Stimulated activated naive CD4-positive, alpha-beta T cell (primary cell): ENCODE data around the gene FBL.

Experiments
- DNase-seq, 6 experiments: peaks; one replicate each; lab custom pipeline; 2025; lab: John Stamatoyannopoulos, UW

Gene FBL

DNA sequence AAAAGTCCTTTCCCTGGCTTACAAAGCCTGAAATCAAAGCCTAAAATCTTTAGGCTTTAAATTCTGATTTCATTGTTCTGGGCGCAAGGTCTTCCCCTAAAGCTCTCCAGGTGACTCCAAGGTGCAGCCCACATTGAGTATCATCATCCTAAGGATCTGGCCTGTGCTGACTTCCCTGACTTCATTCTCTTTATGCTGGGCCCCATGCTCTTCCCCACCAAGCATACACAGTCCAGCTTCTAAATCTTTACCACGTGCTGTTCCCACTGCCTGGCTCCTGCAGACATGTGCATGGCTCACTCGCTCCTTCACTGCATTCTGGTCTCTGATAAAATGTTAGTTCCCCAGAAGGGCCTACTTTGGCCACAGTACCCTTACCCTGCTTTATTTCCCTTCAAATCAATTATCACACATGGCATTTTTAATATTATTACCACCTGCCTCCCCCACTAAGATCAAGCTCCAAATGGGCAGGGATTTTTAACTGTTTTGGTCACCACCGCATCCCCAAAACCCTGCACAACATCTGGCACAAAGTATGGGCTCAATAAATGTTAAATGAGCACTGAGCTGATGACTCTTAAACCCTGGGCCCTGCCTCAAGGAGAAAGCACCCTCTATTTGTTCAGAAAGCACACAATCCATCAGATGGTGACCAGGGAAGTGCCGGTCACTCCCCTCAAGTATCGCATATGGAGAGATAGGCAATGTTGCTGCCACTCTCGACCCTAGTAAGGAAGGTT, 3.3 kb downstream of the FBL start:
- no peak for DNase-seq

GRCh38 chr19:39841041-39841440, 5.1 kb downstream of the FBL start:
- no peak for DNase-seq

DNA sequence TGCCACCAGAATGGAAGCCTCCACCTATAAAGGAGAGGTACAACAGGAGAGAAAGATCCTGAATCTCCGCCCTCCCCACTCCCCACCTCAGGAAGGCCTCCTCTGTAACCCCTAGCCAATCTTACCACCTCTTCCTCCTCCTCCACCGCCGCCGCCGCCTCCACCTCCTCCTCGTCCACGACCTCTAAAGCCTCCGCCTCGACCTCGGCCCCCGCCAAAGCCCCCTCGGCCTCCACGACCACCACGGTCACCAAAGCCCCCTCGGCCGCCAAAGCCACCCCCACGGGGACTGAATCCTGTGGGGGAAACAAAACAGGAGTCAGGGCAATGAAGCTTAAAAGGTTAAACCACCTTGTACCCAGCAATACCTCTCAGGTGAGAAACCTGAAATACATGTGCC, 5.7 kb downstream of the FBL start:
- DNase-seq: no peak

- no peak for DNase-seq
Observed at GRCh38 chr19:39839678-39840327, 6.4 kb downstream of the FBL start.

DNA sequence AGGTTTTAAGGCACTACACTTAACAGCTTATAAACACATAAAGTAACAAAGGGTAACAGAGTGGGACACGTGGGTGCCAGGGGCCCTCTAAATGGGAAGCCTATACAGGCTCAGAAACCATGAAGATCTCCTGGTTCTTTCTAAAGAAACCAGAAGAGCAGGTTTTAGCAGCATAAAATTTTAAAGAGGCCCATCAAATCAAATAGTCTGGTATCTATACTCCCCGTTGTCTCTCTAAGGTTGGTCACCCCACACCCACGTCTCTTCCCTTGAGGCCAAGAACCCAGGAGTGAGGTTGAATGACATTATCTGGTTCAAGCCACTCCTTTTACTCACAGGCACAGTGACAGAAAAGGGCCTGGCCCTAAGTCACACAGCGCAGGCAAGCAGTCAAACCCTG, 7.6 kb downstream of the FBL start:
- DNase-seq: no peak

GRCh38 chr19:39837978-39838377, 8.2 kb downstream of the FBL start:
- no peak for DNase-seq

- DNase-seq: no peak
Observed at GRCh38 chr19:39834287-39834841, 11.8 kb downstream of the FBL start.

DNA sequence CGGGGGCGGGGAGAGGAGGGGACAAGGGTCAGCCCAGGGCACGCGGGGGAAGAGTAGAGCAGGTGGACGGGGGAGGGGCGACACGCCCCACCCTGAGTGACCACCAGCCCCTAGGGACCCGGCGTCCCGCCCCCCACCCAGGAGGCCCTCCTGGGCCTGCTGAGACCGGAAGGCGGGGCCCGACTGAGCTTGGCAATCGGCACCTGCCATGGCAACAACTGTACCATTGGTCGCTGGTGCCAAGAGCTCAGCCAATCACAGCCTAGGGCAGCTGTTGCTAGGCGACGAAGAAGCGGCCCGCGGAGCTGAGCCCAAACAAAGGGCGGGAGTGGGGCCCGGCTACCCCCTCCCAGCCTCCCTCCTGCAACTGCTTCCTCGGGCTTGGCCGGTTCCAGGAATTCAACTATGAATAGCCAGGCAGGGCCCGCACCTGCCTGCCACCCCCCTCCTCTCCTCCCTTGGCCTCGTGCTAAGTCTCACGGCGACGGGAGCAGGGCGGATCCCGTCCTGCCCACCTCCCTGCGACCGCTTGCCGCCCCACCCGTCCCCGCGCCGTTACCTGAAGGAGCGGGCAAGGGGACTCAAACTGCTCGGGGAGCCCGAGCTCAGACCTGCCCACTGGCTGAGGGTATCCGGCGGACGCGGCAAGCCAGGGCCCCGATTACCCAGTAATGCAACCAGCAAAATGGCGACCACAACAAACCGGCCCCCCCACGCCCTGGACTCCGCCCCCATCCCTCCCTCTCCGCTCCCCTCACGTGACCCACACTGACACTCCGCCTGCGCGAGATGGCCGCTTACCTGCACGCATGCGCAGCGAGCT, 12.5 kb downstream of the FBL start, which contains the start of gene DYRK1B:
Gene DYRK1B, minus strand, starts transcription at position 699 of the 823 bp plus-strand sequence. CDS start 2,295 bp downstream, outside the sequence.
- peak; percentile 95 to 98 (median 98) for DNase-seq

DNA sequence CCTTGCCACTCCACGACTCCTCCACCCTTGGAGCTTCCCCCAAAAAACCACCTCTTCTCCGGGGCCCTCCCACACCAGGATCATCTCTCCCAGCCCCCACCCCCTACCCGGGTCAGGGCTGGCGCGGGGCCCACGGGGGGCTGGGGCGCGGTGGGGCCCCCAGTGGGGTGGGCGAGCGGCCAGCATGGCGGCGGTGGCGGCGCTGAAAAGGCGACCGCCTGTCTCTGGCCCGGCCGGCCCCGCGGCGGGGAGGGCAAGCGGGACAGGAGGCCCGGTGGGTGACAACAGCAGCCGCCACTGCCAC, 13.1 kb downstream of the FBL start:
- no peak for DNase-seq

DNA sequence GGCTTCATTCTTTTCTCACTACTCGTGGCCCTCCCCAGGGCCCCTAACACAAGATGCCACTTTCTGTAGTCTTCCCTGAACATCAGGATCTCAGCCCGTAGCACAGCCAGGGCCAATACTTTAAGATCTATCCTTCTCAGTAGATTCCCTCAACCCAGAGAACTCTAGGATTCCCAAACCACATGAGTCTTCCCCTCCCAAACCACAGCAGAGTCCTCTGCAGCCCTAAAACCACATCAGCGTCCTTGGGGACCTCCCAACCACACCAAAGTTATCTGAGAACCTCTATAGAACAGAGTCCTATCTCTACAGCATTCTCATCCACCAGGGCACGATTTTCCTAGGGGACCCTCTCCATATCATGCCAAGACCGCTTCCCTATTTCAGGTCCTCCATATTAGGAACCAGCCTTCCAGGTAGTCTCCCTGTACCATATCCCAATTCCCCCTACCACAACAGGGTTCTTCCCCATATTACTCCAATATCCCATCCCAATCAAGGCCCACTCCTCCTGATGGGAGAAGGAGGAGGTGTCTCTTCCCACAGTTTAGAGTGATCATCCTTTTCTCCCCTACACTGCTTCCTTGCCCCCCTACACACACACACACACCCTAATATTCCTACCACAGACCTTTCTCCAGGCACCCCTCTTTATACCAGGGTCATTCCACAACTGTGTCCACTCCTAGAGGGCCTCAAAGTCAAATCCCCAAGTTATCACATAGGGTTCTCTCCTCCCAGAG, 13.7 kb downstream of the FBL start:
- DNase-seq: peak in 2 of 6 experiments; percentile 16

DNA sequence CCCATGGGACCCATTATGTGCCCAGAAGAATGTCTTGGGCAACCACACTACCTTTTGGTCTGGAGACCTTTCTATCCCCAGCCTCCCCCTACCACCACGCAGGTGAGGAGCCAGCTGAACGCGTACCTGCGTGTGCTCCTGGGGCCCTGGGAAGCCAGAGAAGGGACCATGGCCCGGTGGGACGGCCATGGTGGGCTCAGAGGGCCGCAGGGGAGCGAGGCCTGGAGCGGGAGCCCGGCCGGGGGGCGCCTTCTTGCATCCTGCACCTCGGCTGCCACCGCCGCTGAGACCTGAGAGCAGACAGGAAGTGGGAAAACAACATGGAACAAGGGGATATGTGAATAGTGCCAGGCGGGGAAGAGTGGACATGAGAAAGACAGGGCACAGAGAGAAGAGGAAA, 14.5 kb downstream of the FBL start:
- DNase-seq: no peak

- DNase-seq: no peak
Observed at GRCh38 chr19:39830847-39831246, 15.3 kb downstream of the FBL start.

GRCh38 chr19:39830406-39830805, 15.8 kb downstream of the FBL start:
- DNase-seq: no peak

DNA sequence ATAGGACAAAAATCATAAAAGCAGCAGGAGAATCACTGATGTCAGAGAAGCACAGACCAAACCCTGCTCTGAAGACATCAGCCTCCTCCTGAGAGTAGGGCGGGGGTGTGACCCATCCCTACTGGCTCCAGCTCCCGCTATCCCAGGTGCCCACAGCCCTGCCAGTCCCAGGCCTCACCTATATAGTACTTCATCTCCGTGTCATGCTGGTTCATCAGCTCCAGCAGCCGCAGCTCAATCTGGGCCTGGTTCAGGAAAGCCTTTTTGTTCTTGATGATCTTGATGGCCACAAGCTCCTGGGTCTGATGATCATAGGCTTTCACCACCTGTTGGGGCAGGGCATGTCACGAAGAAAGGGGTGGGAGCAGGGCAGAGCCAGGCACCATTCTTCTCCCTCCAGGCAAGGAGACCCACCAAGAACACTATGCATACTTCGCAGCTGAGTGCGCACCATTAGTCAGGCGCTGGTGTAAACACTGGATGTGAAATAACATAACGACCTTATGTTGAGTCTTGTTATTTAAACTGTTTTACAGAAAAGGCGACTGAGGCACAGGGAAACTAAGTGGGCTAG, 16.4 kb downstream of the FBL start:
- DNase-seq: no peak

DNA sequence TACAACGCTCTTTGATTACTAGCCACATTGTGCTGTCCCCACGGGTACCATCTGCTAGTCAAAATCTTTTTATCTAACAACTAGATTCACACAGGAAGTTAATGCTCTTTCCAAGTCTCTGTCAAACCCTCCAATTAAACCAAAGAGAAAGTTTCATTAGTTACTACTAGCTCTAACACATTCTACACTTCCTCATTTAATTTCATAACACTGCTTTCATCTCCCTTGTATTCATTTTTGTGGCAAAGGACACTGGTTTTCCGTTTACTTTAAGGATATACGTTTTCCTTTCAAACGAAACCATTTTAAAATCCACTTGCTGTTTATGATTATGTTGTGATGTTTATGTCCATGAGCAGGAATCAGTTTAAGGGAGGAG, 17.5 kb downstream of the FBL start:
- DNase-seq: no peak

DNA sequence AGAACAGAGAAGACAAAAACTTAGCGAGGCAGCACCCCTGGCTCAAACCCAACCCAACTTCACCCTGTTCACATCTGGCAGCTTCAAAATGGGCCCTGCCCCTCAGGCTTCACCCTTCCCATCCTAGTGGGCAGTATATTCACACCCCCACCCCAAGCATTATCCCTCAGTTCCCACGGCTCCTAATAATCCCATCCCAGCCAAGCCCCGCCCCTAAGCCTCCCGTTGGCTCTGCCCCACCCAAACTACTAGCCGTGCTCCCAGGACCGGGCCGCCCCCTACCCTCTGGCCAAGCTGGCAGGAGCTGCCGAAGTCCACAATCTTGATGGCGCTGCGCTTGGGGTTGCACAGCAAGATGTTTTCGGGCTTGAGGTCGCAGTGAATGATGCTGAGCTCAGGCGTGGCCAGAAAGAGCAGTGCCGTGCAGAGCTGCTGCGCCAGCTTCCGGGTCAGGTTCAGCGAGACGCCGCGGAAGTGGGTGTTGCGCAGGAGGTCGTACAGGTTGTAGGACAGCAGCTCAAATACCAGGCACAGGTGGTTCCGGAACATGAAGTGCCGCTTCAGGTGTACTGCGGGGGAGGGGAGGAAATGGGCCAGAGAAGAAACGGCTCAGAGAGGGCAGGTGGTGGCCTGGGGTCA, 18.0 kb downstream of the FBL start:
- DNase-seq: no peak

DNA sequence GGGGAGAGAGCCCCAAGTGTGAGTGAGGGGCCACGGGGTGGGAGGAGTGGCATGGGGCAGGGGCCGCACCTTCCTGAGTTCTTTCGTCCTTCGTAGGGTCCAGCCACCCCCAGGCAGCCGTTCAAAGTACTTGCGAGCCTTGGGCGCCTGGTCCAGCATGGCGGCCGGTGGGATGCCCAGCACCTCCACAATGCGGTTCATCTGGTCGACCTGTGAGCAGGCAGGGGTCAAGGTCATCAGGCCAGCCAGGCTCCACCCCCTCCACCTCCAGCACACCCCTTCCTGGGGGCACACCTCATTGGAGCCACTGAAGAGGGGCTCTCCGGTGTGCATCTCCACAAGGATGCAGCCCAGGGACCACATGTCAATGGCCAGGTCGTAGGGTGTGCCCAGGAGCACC, 19.0 kb downstream of the FBL start:
- DNase-seq: no peak

GRCh38 chr19:39826311-39826945, 19.8 kb downstream of the FBL start:
- no peak for DNase-seq

DNA sequence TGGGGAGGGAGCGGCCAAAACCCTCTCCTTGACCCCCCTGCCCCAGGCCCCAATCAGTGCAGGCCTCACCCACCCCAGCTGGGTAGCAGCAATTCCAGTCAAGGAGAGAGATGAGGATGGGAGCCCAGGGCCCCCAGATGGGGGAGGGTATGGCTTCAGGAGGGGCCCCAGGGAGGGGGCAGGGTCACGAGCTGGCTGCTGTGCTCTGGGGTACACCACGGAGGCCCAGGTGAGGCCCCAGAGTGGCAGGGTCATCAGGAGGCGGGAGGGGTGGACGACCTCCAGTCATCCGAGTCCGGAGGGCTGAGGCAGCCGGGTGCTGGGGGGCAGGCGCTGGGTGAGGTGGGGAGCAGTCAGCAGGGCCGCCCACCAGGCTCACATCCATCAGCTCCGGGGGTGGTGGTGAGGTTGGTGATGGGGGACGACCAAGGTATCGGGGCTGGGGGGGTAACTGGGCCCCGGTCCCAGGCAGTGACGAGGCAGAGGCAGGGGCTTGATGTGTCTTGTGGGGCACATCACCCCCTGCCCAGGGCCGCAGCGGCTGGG, 20.6 kb downstream of the FBL start:
- DNase-seq: no peak

GRCh38 chr19:39825093-39825463, 21.1 kb downstream of the FBL start:
- no peak for DNase-seq
